HCT116 (cell line): ENCODE results near the gene RNF220. TPM values are rescaled to one million over a fixed set of nuclear protein-coding genes. Genes with fewer than 3 reads are reported as not detected.

Experiments used
- ATAC-seq: fragments of 200-7000 bp; cut with Tn5 transposase; 2 replicates; pipeline ENCODE4 v1.9.1; 2020; ENCODE audit warnings: mild to moderate bottlenecking, moderate library complexity
- BruUV-seq: library from RNA; stranded (reverse); fragments of 400-500 nt; replicated peaks from 2 replicates; lab custom pipeline; 2021; lab: Mats Ljungman, UMichigan
- CTCF ChIA-PET: fragments of 300-600 bp; sonication (Branson Sonifier 250); formaldehyde crosslinking; loops from one replicate; lab custom pipeline; 2021; ENCODE audit warnings: antibody characterized with exemption; lab: Charles Lee
- POLR2A ChIA-PET: fragments of 300-600, 350-600 bp; sonication (Branson Sonifier 250); formaldehyde crosslinking; loops from one replicate; lab custom pipeline; 2021; ENCODE audit warnings: antibody characterized with exemption; lab: Charles Lee
- RAD21 ChIA-PET, 2 experiments: fragments of 300-600 bp; sonication (Branson Sonifier 250); formaldehyde crosslinking; loops; one replicate each; lab custom pipeline; 2023; ENCODE audit warnings: low total read pairs in 2 of 2; ENCODE audit not compliant: uncharacterized antibody in 2 of 2, unreplicated experiment in 2 of 2, low non-redundant PET in 1 of 2; lab: Charles Lee
- DNase-seq: peaks from one replicate; pipeline ENCODE4 v3.0.0-alpha.2; 2010; ENCODE audit warnings: low read depth, low spot score
- H2AFZ ChIP-seq: fragments of 200-600 bp; shearing (Covaris generic), sonication (generic); 2 replicates; pipeline ENCODE4 v1.6.1; 2017; ENCODE audit warnings: low read depth, mixed run types, mixed read lengths, antibody characterized with exemption, low read length; ENCODE audit not compliant: poor library complexity, severe bottlenecking
- H3K27ac ChIP-seq: 2 replicates; pipeline ENCODE4 v1.5.1; 2012; ENCODE audit warnings: low read depth, low read length
- H3K27me3 ChIP-seq: fragments of 200-600 bp; sonication (generic); 2 replicates; pipeline ENCODE4 v1.6.1; 2016; ENCODE audit warnings: mixed run types, low read length, mixed read lengths; ENCODE audit not compliant: insufficient read depth
- H3K36me3 ChIP-seq, 2 experiments: fragments of 200-500 bp in 1 of 2; fragments of 200-600 bp in 1 of 2; sonication (Bioruptor generic) in 1 of 2; sonication (generic) in 1 of 2; 2 replicates each; pipeline versions ENCODE4 v1.5.1 to v1.6.1; 2014 to 2016; ENCODE audit warnings: low read length in 2 of 2, inconsistent platforms in 1 of 2, mixed read lengths in 1 of 2, mixed run types in 1 of 2; ENCODE audit not compliant: insufficient read depth in 2 of 2, control insufficient read depth in 1 of 2
- H3K4me1 ChIP-seq, 2 experiments: fragments of 200-600 bp in 1 of 2; sonication (generic) in 1 of 2; 2 replicates each; pipeline versions ENCODE4 v1.5.1 to v1.6.1; 2012 to 2017; ENCODE audit warnings: low read length in 2 of 2, inconsistent platforms in 1 of 2, mild to moderate bottlenecking in 1 of 2, mixed read lengths in 1 of 2, mixed run types in 1 of 2, moderate library complexity in 1 of 2; ENCODE audit not compliant: insufficient read depth in 2 of 2, control insufficient read depth in 1 of 2
- H3K4me2 ChIP-seq: fragments of 200-600 bp; sonication (generic); 2 replicates; pipeline ENCODE4 v1.6.1; 2017; ENCODE audit warnings: mixed run types, low read length, mixed read lengths
- H3K4me3 ChIP-seq, 2 experiments: fragments of 200-600 bp in 1 of 2; sonication (generic) in 1 of 2; replicated peaks in 1 of 2; 2 replicates each; pipeline ENCODE4 v1.5.1; 2011 to 2016; ENCODE audit warnings: low read length in 2 of 2, control low read depth in 1 of 2, low read depth in 1 of 2, mild to moderate bottlenecking in 1 of 2, mixed read lengths in 1 of 2, mixed run types in 1 of 2
- H3K79me2 ChIP-seq: fragments of 200-600 bp; sonication (generic); 2 replicates; pipeline ENCODE4 v1.6.1; 2017; ENCODE audit warnings: mild to moderate bottlenecking, mixed run types, low read length, moderate library complexity, mixed read lengths; ENCODE audit not compliant: insufficient read depth
- H3K9ac ChIP-seq: fragments of 200-600 bp; sonication (generic); 2 replicates; pipeline ENCODE4 v1.6.1; 2016; ENCODE audit warnings: low read length, mixed read lengths
- H3K9me2 ChIP-seq: fragments of 200-600 bp; sonication (generic), shearing (Covaris generic); 2 replicates; pipeline ENCODE4 v1.6.1; 2017; ENCODE audit warnings: mixed run types, mild to moderate bottlenecking, moderate library complexity; ENCODE audit not compliant: insufficient read depth
- H3K9me3 ChIP-seq, 2 experiments: fragments of 200-500 bp in 1 of 2; fragments of 200-600 bp in 1 of 2; sonication (Bioruptor generic) in 1 of 2; sonication (generic) in 1 of 2; 2 replicates each; pipeline ENCODE4 v1.6.1; 2014 to 2017; ENCODE audit warnings: low read length in 2 of 2, mixed read lengths in 2 of 2, inconsistent platforms in 1 of 2, low read depth in 1 of 2, mild to moderate bottlenecking in 1 of 2, mixed run types in 1 of 2, moderate library complexity in 1 of 2; ENCODE audit not compliant: control insufficient read depth in 1 of 2, insufficient read depth in 1 of 2
- H4K20me1 ChIP-seq: fragments of 200-600 bp; sonication (generic), shearing (Covaris generic); 2 replicates; pipeline ENCODE4 v1.6.1; 2017; ENCODE audit warnings: mixed run types, mild to moderate bottlenecking, moderate library complexity; ENCODE audit not compliant: insufficient read depth
- EGR1 ChIP-seq: IDR thresholded peaks from 2 replicates; pipeline ENCODE4 v1.6.1; 2012; ENCODE audit warnings: low read depth
- ELF1 ChIP-seq: IDR thresholded peaks from 2 replicates; pipeline ENCODE4 v1.6.1; 2012; ENCODE audit warnings: low read depth, borderline replicate concordance
- EZH2 ChIP-seq: fragments of 200-600 bp; sonication (generic); IDR thresholded peaks from 2 replicates; pipeline ENCODE4 v1.6.1; 2017; ENCODE audit warnings: antibody characterized with exemption, mixed run types
- FOSL1 ChIP-seq: IDR thresholded peaks from 2 replicates; pipeline ENCODE4 v1.6.1; 2012; ENCODE audit warnings: low read depth
- JUND ChIP-seq: IDR thresholded peaks from 2 replicates; pipeline ENCODE4 v1.6.1; 2012
- POLR2A ChIP-seq: IDR thresholded peaks from 2 replicates; pipeline ENCODE4 v1.7.0; 2011; ENCODE audit warnings: borderline replicate concordance; ENCODE audit not compliant: insufficient read depth, insufficient read length; ENCODE audit errors: extremely low read depth
- POLR2AphosphoS5 ChIP-seq: IDR thresholded peaks from 2 replicates; pipeline ENCODE4 v1.6.1; 2011; ENCODE audit warnings: mild to moderate bottlenecking, low read depth, low read length, moderate library complexity
- SIN3A ChIP-seq: IDR thresholded peaks from 2 replicates; pipeline ENCODE4 v1.6.1; 2012; ENCODE audit warnings: low read depth
- SP1 ChIP-seq: IDR thresholded peaks from 2 replicates; pipeline ENCODE4 v1.6.1; 2012; ENCODE audit warnings: low read depth
- SRF ChIP-seq: IDR thresholded peaks from 2 replicates; pipeline ENCODE4 v1.6.1; 2012; ENCODE audit warnings: low read depth
- YY1 ChIP-seq: IDR thresholded peaks from 2 replicates; pipeline ENCODE4 v1.6.1; 2011; ENCODE audit warnings: low read length, low read depth, moderate library complexity, mild to moderate bottlenecking; ENCODE audit not compliant: insufficient replicate concordance; ENCODE audit errors: extremely low read depth
- ZFX ChIP-seq: fragments of 450-650 bp; IDR thresholded peaks from 2 replicates; pipeline ENCODE4 v1.6.1; 2017
- ZNF274 ChIP-seq: fragments of 200-500 bp; sonication (Bioruptor generic); IDR thresholded peaks from 2 replicates; pipeline ENCODE4 v1.6.1; 2014; ENCODE audit warnings: mild to moderate bottlenecking, low read depth, low read length, inconsistent platforms
- intact Hi-C: fragments of 100-400 bp; cut with micrococcal nuclease; formaldehyde crosslinking; loops from 2 replicates; pipeline ENCODE4 v1.10.0; 2022
- total RNA-seq: library from RNA; stranded (reverse); gene quantifications from one replicate; pipeline ENCODE4 v1.2.1, GENCODE V29; 2021; ENCODE audit not compliant: unreplicated experiment
- TF ChIP-seq, protein P1 (sequence below): IDR thresholded peaks from 2 replicates; pipeline ENCODE4 v1.6.1; 2012
- TF ChIP-seq, protein P2 (sequence below): IDR thresholded peaks from 2 replicates; pipeline ENCODE4 v1.6.1; 2012
- TF ChIP-seq, protein P3 (sequence below): IDR thresholded peaks from 2 replicates; pipeline ENCODE4 v1.6.1; 2012; ENCODE audit warnings: low read depth
- TF ChIP-seq, protein P4 (sequence below), 3 experiments: fragments of 200-600 bp in 1 of 3; sonication (generic) in 1 of 3; IDR thresholded peaks in 2 of 3; conservative IDR thresholded peaks in 1 of 3; 2 replicates each; pipeline ENCODE4 v1.5.1; 2012 to 2017; ENCODE audit warnings: low read depth in 2 of 3, low read length in 2 of 3, antibody characterized with exemption in 1 of 3, borderline replicate concordance in 1 of 3, control low read depth in 1 of 3, mild to moderate bottlenecking in 1 of 3, mixed read lengths in 1 of 3, mixed run types in 1 of 3, moderate library complexity in 1 of 3; ENCODE audit not compliant: insufficient read depth in 1 of 3

RNF220 gene
- total RNA-seq, 1 experiment from 2014 or later = 84.5 TPM

DNA sequence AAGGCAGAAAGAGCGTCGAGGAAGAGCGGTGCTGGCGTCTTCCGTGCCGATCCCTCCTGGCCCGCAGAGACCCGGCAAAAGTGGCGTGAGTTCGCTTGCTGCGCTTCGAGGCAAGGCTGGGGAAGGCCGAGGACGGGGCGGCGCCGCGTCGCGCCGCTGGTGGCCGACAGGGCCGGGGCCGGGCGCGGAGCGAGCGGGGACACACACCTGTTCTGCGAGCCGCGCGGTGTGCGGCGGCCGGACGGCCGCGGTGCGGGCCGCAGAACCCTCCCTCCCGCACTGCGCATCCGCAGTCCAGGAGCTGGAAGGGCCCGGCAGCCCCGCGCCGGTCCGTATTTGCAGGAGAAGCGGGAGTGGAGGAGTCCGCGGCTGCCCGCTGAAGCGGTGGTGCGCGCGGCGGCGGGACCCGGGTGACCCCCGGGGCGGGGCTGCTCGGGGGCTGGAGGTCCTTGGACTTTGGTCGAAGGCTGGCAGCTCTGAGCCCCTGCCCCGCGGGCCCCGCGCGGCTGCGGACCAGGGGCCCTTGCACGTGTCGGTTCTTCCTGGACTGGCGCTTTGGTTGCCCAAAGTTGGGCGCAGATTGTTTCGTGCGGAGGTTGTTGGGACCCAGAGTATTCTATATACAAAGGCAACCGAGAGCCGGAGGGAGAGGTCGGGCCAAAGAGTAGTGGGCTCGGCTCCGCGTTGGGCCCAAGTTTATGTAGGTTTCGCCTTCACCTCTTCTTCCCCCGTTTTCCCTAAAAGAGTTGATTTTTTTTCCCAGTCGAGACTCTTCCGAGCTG lies 2.6 kb downstream of the RNF220 start:
- TF ChIP-seq SRF = no peak
- TF ChIP-seq, protein P1, sequence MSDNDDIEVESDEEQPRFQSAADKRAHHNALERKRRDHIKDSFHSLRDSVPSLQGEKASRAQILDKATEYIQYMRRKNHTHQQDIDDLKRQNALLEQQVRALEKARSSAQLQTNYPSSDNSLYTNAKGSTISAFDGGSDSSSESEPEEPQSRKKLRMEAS = no peak
- no peak for TF ChIP-seq JUND
- no peak for TF ChIP-seq EGR1
- TF ChIP-seq, protein P2, sequence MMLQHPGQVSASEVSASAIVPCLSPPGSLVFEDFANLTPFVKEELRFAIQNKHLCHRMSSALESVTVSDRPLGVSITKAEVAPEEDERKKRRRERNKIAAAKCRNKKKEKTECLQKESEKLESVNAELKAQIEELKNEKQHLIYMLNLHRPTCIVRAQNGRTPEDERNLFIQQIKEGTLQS = no peak
- no peak for TF ChIP-seq YY1
- TF ChIP-seq POLR2AphosphoS5 = no peak
- TF ChIP-seq ELF1 = no peak
- no peak for TF ChIP-seq SIN3A
- TF ChIP-seq, protein P3, sequence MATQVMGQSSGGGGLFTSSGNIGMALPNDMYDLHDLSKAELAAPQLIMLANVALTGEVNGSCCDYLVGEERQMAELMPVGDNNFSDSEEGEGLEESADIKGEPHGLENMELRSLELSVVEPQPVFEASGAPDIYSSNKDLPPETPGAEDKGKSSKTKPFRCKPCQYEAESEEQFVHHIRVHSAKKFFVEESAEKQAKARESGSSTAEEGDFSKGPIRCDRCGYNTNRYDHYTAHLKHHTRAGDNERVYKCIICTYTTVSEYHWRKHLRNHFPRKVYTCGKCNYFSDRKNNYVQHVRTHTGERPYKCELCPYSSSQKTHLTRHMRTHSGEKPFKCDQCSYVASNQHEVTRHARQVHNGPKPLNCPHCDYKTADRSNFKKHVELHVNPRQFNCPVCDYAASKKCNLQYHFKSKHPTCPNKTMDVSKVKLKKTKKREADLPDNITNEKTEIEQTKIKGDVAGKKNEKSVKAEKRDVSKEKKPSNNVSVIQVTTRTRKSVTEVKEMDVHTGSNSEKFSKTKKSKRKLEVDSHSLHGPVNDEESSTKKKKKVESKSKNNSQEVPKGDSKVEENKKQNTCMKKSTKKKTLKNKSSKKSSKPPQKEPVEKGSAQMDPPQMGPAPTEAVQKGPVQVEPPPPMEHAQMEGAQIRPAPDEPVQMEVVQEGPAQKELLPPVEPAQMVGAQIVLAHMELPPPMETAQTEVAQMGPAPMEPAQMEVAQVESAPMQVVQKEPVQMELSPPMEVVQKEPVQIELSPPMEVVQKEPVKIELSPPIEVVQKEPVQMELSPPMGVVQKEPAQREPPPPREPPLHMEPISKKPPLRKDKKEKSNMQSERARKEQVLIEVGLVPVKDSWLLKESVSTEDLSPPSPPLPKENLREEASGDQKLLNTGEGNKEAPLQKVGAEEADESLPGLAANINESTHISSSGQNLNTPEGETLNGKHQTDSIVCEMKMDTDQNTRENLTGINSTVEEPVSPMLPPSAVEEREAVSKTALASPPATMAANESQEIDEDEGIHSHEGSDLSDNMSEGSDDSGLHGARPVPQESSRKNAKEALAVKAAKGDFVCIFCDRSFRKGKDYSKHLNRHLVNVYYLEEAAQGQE = no peak
- TF ChIP-seq ZFX = no peak
- TF ChIP-seq, protein P4, sequence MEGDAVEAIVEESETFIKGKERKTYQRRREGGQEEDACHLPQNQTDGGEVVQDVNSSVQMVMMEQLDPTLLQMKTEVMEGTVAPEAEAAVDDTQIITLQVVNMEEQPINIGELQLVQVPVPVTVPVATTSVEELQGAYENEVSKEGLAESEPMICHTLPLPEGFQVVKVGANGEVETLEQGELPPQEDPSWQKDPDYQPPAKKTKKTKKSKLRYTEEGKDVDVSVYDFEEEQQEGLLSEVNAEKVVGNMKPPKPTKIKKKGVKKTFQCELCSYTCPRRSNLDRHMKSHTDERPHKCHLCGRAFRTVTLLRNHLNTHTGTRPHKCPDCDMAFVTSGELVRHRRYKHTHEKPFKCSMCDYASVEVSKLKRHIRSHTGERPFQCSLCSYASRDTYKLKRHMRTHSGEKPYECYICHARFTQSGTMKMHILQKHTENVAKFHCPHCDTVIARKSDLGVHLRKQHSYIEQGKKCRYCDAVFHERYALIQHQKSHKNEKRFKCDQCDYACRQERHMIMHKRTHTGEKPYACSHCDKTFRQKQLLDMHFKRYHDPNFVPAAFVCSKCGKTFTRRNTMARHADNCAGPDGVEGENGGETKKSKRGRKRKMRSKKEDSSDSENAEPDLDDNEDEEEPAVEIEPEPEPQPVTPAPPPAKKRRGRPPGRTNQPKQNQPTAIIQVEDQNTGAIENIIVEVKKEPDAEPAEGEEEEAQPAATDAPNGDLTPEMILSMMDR (IDR thresholded peaks at IDR 0.05 in 2 of 3, conservative IDR thresholded peaks at IDR 0.05 in 1 of 3; ENCODE audit: borderline replicate concordance in 1 of 3, insufficient read depth in 1 of 3, low read depth in 2 of 3, low read length in 2 of 3) = no peak
- TF ChIP-seq EZH2 = no peak
- TF ChIP-seq FOSL1 = no peak
- TF ChIP-seq ZNF274 = no peak
- no peak for TF ChIP-seq SP1
- no peak for TF ChIP-seq POLR2A
- TF ChIP-seq, all 23 proteins: peak for 0
- Histone ChIP-seq H3K36me3 (no peaks in the 10 kb centered on the region), H3K4me1 (peaks cover 4 to 15% of the 10 kb centered on the region in 2 experiments; a peak in 2 of 4 replicates), H3K27ac (no peak overlapping the region), H3K27me3 (no peaks in the 10 kb centered on the region), H3K9me3 (no peaks in the 10 kb centered on the region), H4K20me1 (no peaks in the 10 kb centered on the region), H3K4me3 (no peak overlapping the region), H3K9me2 (no peaks in the 10 kb centered on the region), H3K9ac (no peak overlapping the region), H3K4me2 (no peak overlapping the region), H3K79me2 (no peaks in the 10 kb centered on the region), H2AFZ (no peak overlapping the region)
- ATAC-seq (no peak), DNase-seq (no peak)
- CTCF ChIA-PET = no interaction called here
- intact Hi-C loops = no loop called here
- POLR2A ChIA-PET = no interaction called here
- BruUV-seq = no TSS peak
- RAD21 ChIA-PET = no interaction called here
